A673 (cell line): ENCODE measurements around the gene UBALD2. TPM values are rescaled to one million over a fixed set of nuclear protein-coding genes. Genes with fewer than 3 reads are reported as not detected.
"Not testable (repeated sequence)": the region's sequence is repeated elsewhere in the genome, so short reads cannot be mapped to it uniquely, and the experiment has no call there.

Experiments used
- BruUV-seq: library from RNA; stranded (reverse); fragments of 400-500 nt; replicated peaks from 2 replicates; lab custom pipeline; 2021; lab: Mats Ljungman, UMichigan
- CTCF ChIA-PET: fragments of 300-600 bp; sonication (Branson Sonifier 250); formaldehyde crosslinking; loops from one replicate; lab custom pipeline; 2022; ENCODE audit warnings: antibody characterized with exemption; lab: Charles Lee
- POLR2A ChIA-PET: fragments of 300-600 bp; sonication (Branson Sonifier 250); formaldehyde crosslinking; loops from one replicate; lab custom pipeline; 2022; ENCODE audit warnings: antibody characterized with exemption; ENCODE audit not compliant: low non-redundant PET; lab: Charles Lee
- DNase-seq: peaks from one replicate; pipeline ENCODE4 v3.0.0-alpha.2; 2015; ENCODE audit warnings: low spot score
- H3K27ac ChIP-seq: fragments of 200-600 bp; sonication (generic); 2 replicates; pipeline ENCODE4 v1.5.1; 2016; ENCODE audit warnings: mixed run types, low read depth, mild to moderate bottlenecking, mixed read lengths, antibody characterized with exemption, low read length; ENCODE audit not compliant: poor library complexity, severe bottlenecking
- H3K27me3 ChIP-seq: fragments of 200-600 bp; sonication (generic); replicated peaks from 2 replicates; pipeline ENCODE4 v1.6.1; 2017; ENCODE audit warnings: mixed run types, low read depth, mild to moderate bottlenecking, mixed read lengths, antibody characterized with exemption, low read length; ENCODE audit not compliant: insufficient read depth, poor library complexity
- H3K36me3 ChIP-seq: fragments of 200-600 bp; sonication (generic); 2 replicates; pipeline ENCODE4 v1.6.1; 2016; ENCODE audit warnings: mixed run types, mild to moderate bottlenecking, mixed read lengths, antibody characterized with exemption, low read length; ENCODE audit not compliant: insufficient read depth, poor library complexity, severe bottlenecking
- H3K4me1 ChIP-seq: fragments of 200-600 bp; sonication (generic); 2 replicates; pipeline ENCODE4 v1.6.1; 2017; ENCODE audit warnings: mixed run types, mild to moderate bottlenecking, mixed read lengths, antibody characterized with exemption, low read length; ENCODE audit not compliant: insufficient read depth, poor library complexity, severe bottlenecking
- H3K4me3 ChIP-seq: fragments of 200-600 bp; sonication (generic); 2 replicates; pipeline ENCODE4 v1.5.1; 2016; ENCODE audit warnings: low read depth, mixed run types, mild to moderate bottlenecking, mixed read lengths, low read length; ENCODE audit not compliant: poor library complexity, severe bottlenecking
- H3K9me3 ChIP-seq: fragments of 200-600 bp; sonication (generic); 2 replicates; pipeline ENCODE4 v1.6.1; 2016; ENCODE audit warnings: mixed run types, low read depth, mild to moderate bottlenecking, mixed read lengths, antibody characterized with exemption, low read length; ENCODE audit not compliant: poor library complexity, severe bottlenecking
- EZH2 ChIP-seq: fragments of 200-600 bp; sonication (generic); IDR thresholded peaks from 2 replicates; pipeline ENCODE4 v1.6.1; 2017; ENCODE audit warnings: borderline replicate concordance, low read depth, mild to moderate bottlenecking, mixed read lengths, antibody characterized with exemption, low read length; ENCODE audit not compliant: poor library complexity, severe bottlenecking
- intact Hi-C: fragments of 100-400 bp; cut with micrococcal nuclease; formaldehyde crosslinking; loops from one replicate; pipeline ENCODE4 v1.10.0; 2022; ENCODE audit not compliant: unreplicated experiment
- total RNA-seq: library from RNA; stranded (reverse); gene quantifications from 2 replicates; pipeline ENCODE4 v1.2.3, GENCODE V29; 2021
- TF ChIP-seq, protein P1 (sequence below): fragments of 300-800, 200-600 bp; sonication (generic); conservative IDR thresholded peaks from 2 replicates; pipeline ENCODE4 v1.5.1; 2017; ENCODE audit warnings: low read depth, mild to moderate bottlenecking, antibody characterized with exemption, low read length, moderate library complexity, mixed read lengths

Gene UBALD2
- total RNA-seq, 1 experiment from 2014 or later = 46.5 TPM

DNA sequence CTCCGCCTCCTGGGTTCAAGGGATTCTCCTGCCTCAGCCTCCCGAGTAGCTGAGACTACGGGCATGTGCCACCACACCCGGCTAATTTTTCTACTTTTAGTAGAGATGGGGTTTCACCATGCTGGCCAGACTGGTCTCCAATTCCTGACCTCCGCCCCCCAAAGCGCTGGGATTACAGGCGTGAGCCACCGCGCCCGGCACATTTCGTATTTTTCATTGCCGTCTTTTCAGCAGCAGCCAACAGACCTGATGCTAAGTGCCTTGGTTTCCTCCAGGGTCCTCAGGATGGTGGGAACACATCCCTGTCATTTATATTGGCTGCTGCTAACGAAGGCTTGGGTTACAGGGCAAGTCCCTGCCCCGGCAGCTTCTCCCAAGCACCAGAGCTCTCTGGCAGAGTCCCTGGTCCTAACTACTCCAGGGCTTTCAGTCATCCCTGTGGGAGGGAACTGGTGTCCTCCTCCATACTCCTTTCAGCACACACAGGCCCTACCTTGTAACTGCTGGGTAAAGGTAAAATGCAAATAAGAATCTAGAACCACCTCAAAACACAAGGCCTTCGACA is 23.4 kb upstream of the UBALD2 start:
- BruUV-seq = no TSS peak
- Histone ChIP-seq H3K4me3 (no peak overlapping the region), H3K9me3 (no peaks in the 10 kb centered on the region), H3K36me3 (no peaks in the 10 kb centered on the region), H3K27me3 (peaks cover 64% of the 10 kb centered on the region), H3K27ac (no peak overlapping the region), H3K4me1 (peaks cover 4% of the 10 kb centered on the region)
- intact Hi-C loops = no loop called here
- ChIA-PET CTCF (no interaction called here), POLR2A (no interaction called here)
- TF ChIP-seq EZH2 = no peak
- TF ChIP-seq, protein P1, sequence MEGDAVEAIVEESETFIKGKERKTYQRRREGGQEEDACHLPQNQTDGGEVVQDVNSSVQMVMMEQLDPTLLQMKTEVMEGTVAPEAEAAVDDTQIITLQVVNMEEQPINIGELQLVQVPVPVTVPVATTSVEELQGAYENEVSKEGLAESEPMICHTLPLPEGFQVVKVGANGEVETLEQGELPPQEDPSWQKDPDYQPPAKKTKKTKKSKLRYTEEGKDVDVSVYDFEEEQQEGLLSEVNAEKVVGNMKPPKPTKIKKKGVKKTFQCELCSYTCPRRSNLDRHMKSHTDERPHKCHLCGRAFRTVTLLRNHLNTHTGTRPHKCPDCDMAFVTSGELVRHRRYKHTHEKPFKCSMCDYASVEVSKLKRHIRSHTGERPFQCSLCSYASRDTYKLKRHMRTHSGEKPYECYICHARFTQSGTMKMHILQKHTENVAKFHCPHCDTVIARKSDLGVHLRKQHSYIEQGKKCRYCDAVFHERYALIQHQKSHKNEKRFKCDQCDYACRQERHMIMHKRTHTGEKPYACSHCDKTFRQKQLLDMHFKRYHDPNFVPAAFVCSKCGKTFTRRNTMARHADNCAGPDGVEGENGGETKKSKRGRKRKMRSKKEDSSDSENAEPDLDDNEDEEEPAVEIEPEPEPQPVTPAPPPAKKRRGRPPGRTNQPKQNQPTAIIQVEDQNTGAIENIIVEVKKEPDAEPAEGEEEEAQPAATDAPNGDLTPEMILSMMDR = no peak
- DNase-seq = no peak

DNA sequence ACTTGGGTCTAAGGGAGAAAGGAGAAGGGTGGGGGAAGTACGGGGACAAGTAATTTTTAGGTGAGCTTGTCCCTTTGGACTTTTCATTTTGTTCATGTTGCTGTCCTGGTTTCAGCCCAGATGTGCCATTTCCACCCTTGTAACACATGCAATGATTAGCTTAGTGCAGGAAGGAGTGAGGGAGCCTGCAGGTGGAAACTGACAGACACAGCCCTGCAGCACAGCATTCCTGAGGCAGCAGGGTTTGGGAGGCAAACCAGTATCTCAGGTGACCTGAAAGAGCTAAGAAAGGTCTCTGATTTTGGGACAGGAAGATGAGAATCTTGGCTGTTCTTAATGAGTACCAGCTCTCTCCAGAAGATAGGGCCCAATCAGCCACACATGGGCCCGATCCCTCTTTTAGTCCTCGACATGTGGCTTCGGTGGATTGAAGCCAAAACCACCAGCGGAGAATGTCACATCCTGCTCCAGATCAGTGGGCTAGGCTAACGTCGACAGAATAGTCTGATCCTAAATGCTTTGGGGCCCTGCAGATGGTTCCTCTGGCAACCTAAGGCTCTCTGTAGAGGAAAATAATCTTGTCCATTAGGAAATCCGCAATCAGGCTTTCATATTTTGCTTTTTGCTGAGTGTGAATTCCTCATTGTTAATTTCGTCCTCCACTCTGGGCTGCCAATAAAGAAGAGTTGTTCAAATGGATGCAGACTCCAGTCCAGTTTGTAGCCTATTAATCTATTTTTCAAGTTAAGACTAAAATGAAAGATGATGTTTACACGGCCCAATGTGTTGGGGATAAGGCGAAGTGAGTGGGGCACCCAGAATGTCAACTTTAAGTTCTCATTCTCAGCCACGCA is 21.1 kb upstream of the UBALD2 start:
- H3K9me3 ChIP-seq = no peaks in the 10 kb centered on the region
- CTCF ChIA-PET = no interaction called here
- no peaks in the 10 kb centered on the region for H3K36me3 ChIP-seq
- no peak overlapping the region for H3K27ac ChIP-seq
- H3K27me3 ChIP-seq = peaks cover 43% of the 10 kb centered on the region
- POLR2A ChIA-PET = no interaction called here
- intact Hi-C loops = no loop called here
- H3K4me3 ChIP-seq = no peak overlapping the region
- DNase-seq = no peak
- BruUV-seq = no TSS peak
- H3K4me1 ChIP-seq = peaks cover 4% of the 10 kb centered on the region
- TF ChIP-seq, protein P1 = no peak
- TF ChIP-seq EZH2 = no peak

DNA sequence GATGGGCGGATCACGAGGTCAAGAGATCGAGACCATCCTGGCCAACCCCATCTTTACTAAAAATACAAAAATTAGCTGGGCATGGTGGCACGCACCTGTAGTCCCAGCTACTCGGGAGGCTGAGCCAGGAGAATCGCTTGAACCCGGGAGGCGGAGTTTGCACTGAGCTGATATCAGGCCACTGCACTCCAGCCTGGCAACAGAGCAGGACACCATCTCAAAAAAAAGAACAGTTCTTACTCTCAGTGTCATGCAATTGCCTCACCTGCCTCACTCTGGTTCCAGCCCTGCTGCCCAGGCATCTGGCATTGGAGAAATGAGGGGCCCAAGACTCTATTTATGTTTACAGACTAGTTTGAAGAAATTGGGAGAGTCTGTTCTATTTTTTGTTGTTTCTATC is 20.4 kb upstream of the UBALD2 start:
- POLR2A ChIA-PET, BruUV-seq, CTCF ChIA-PET: not testable (repeated sequence)

More for the DNA sequence above, 20.4 kb upstream of the UBALD2 start:
- H3K9me3 ChIP-seq, H3K27ac ChIP-seq, H3K36me3 ChIP-seq, H3K4me1 ChIP-seq, DNase-seq, H3K4me3 ChIP-seq, intact Hi-C loops: not testable (repeated sequence)
- peaks cover 36% of the 10 kb centered on the region for H3K27me3 ChIP-seq
